Glutamatergic neuron (in vitro differentiated cells): ENCODE measurements around the gene AKNA. TPM values are rescaled to one million over a fixed set of nuclear protein-coding genes. Genes with fewer than 3 reads are reported as not detected.

ENCODE experiments used
- DNase-seq: peaks from one replicate; pipeline ENCODE4 v3.0.0; 2022
- H3K27ac Mint-ChIP-seq: one replicate; pipeline ENCODE4 v1.8.0; 2020; ENCODE audit warnings: mild to moderate bottlenecking, mixed read lengths, inconsistent platforms; ENCODE audit not compliant: unreplicated experiment
- H3K27me3 Mint-ChIP-seq: one replicate; pipeline ENCODE4 v1.8.0; 2020; ENCODE audit warnings: mild to moderate bottlenecking, moderate library complexity, mixed read lengths, inconsistent platforms; ENCODE audit not compliant: unreplicated experiment
- H3K36me3 Mint-ChIP-seq: one replicate; pipeline ENCODE4 v1.8.0; 2020; ENCODE audit warnings: mild to moderate bottlenecking, mixed read lengths, inconsistent platforms; ENCODE audit not compliant: unreplicated experiment
- H3K4me1 Mint-ChIP-seq: one replicate; pipeline ENCODE4 v1.8.0; 2020; ENCODE audit warnings: mild to moderate bottlenecking, low read depth, mixed read lengths, inconsistent platforms; ENCODE audit not compliant: unreplicated experiment
- H3K4me3 Mint-ChIP-seq: one replicate; pipeline ENCODE4 v1.8.0; 2020; ENCODE audit warnings: mild to moderate bottlenecking, mixed read lengths, inconsistent platforms; ENCODE audit not compliant: unreplicated experiment
- H3K9me3 Mint-ChIP-seq: one replicate; pipeline ENCODE4 v1.8.0; 2020; ENCODE audit warnings: mild to moderate bottlenecking, moderate library complexity, mixed read lengths, inconsistent platforms; ENCODE audit not compliant: unreplicated experiment
- total RNA-seq: library from RNA; stranded (reverse); fragmentation: NEBNext Ultra II Directional; extraction: Animal tissue kit (Norgen Biotek cat#: 25700); gene quantifications from one replicate; pipeline ENCODE4 v1.2.1, GENCODE V29; 2021; ENCODE audit not compliant: unreplicated experiment
- TF ChIP-seq, protein P1 (sequence below): fragments of 200-600 bp; sonication (generic); IDR thresholded peaks from one replicate; pipeline ENCODE4 v1.5.0; 2021; ENCODE audit not compliant: partially characterized antibody, unreplicated experiment

Gene AKNA
- total RNA-seq, 1 donor from 2014 or later, result 32.6 TPM

DNA sequence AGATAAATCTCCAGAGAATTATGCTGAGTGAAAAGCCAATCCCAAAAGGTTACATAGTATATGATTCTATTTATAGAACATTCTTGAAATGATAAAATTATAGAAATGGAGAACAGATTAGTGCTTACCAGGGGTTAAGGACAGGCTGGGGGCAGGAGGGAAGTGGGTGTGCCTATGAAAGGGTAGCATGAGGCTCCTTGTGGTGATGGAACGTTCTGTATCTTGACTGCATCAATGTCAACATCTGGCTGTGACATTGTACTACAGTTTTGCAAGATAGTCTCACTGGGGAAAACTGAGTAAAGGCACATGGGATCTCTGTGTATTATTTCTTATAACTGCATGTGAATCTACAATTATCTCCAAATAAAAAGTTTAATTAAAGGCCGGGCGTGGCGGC is 35.9 kb downstream of the AKNA start:
- Mint-ChIP-seq H3K4me1 (peaks cover 13% of the 10 kb centered on the region), H3K4me3 (no peak overlapping the region), H3K9me3 (no peaks in the 10 kb centered on the region), H3K27me3 (peaks cover 13% of the 10 kb centered on the region), H3K27ac (no peak overlapping the region), H3K36me3 (peaks cover 12% of the 10 kb centered on the region)
- no peak for DNase-seq
- TF ChIP-seq, protein P1, sequence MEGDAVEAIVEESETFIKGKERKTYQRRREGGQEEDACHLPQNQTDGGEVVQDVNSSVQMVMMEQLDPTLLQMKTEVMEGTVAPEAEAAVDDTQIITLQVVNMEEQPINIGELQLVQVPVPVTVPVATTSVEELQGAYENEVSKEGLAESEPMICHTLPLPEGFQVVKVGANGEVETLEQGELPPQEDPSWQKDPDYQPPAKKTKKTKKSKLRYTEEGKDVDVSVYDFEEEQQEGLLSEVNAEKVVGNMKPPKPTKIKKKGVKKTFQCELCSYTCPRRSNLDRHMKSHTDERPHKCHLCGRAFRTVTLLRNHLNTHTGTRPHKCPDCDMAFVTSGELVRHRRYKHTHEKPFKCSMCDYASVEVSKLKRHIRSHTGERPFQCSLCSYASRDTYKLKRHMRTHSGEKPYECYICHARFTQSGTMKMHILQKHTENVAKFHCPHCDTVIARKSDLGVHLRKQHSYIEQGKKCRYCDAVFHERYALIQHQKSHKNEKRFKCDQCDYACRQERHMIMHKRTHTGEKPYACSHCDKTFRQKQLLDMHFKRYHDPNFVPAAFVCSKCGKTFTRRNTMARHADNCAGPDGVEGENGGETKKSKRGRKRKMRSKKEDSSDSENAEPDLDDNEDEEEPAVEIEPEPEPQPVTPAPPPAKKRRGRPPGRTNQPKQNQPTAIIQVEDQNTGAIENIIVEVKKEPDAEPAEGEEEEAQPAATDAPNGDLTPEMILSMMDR, result no peak

DNA sequence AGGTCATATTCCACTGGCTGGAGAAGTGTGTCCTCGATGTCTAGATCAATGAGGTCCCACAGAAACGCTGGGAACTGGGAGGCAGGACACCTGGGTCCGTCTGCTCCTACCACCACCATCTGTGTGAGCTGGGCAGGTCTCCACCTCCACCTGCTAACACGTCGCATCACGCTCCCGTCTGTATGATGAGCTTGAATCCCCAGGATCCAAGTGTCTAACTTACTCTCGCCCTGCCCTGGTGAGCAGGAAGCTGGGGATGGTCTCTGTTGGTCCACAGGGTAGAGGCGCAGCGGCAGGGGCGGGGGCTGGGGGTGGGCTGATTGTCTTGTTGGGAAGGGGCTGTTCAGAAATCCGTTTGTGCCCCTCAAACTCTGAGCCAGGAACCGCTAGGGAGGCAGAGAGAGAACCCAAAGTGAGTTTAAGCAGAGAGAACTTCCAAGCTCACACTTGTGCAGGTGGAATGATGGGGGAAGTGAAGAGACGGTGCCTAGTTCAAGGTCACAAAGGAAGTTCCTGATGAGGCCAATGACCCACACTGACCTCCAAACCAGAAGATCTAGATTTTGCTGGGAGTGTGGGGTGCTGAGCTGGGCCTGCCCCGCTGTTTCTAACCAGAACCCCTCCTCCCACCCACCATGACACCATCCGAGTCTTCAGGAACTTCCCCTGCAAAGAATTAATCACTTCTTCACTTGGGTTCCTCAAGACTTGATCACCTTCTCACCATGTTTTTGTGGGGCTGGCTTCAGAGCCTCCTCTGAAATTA is 37.0 kb downstream of the AKNA start:
- Mint-ChIP-seq H3K4me3 (no peak overlapping the region), H3K27ac (no peak overlapping the region), H3K9me3 (peaks cover 1% of the 10 kb centered on the region), H3K4me1 (peaks cover 13% of the 10 kb centered on the region), H3K36me3 (peaks cover 12% of the 10 kb centered on the region), H3K27me3 (peaks cover 13% of the 10 kb centered on the region)
- TF ChIP-seq, protein P1, result no peak
- no peak for DNase-seq

DNA sequence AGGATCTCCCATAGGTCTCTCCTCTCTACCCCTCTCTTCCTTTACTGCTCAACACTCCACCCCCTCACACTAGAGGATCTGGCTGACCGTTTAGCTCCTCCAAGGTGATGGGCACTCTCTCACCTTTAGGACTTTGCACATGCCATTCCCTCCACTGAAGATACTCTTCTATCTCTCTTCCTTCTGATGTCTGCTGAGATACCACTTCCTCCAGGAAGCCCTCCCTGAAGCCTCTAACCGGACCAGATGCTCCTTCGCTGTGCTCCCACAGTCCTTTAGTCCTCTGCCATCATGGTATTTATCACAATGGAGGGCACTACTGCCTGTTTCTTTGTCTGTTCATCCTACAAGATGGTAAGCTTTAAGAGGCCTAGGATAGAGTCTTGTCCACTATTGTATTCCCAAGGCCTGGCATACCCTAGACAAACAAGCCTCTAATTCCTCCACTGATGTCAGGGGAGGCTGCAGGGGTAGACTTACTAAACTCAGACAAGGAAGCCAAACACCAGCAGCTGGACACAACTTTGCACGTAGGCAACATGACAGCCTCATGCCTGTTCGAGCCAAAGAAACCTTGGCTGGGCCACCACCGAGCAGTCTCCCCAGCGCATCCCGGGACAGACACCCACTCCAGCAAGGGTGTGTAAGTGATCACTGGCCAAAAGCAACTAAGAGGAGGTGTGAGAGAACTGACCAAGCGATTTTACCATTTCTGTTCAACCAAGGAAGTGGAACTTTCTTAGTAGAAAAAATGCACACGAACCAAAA is 37.9 kb downstream of the AKNA start:
- Mint-ChIP-seq H3K27me3 (peaks cover 13% of the 10 kb centered on the region), H3K4me1 (peaks cover 13% of the 10 kb centered on the region), H3K9me3 (peaks cover 1% of the 10 kb centered on the region), H3K27ac (no peak overlapping the region), H3K36me3 (peaks cover 12% of the 10 kb centered on the region), H3K4me3 (peak overlapping the region; percentile 17)
- TF ChIP-seq, protein P1, result no peak
- no peak for DNase-seq

DNA sequence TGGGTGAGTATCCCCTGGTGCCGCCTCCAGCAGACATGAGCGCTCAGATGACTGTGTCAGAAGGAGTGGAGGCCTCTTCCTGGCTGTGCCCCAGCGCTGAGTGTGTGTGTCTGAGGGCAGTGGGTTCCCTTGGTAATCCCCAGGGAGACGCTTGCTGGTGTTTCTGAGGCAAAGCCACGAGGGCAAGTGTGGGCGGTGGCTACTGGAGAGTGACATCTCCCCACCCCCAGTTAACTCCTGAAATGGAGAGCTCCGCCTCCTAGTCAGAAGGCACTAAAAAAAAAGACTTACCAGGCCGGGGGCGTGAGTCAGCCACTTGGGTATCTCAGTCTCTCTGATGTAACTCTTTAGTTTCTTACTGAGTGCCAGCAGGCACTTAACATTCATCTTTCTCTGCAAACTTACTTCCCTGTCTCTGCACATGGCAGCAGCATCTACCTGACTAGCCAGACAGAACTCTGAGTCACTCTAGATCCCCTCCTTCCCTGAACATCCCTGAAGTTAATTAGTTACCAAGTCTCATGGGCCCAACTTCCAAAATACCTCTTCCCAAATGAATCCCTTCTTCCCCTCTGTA is 38.8 kb downstream of the AKNA start:
- Mint-ChIP-seq H3K27ac (no peak overlapping the region), H3K36me3 (peaks cover 12% of the 10 kb centered on the region), H3K9me3 (peaks cover 1% of the 10 kb centered on the region), H3K4me1 (peaks cover 13% of the 10 kb centered on the region), H3K27me3 (peaks cover 13% of the 10 kb centered on the region), H3K4me3 (no peak overlapping the region)
- no peak for DNase-seq
- TF ChIP-seq, protein P1, result no peak
